GM18867 (cell line): ENCODE data around the gene ZCCHC10.

Experiments used
- ATAC-seq: cut with Tn5 transposase; IDR thresholded peaks from one replicate; pipeline ENCODE4 v1.9.1; 2021; ENCODE audit warnings: mild to moderate bottlenecking, moderate library complexity; ENCODE audit not compliant: unreplicated experiment

Gene ZCCHC10

DNA sequence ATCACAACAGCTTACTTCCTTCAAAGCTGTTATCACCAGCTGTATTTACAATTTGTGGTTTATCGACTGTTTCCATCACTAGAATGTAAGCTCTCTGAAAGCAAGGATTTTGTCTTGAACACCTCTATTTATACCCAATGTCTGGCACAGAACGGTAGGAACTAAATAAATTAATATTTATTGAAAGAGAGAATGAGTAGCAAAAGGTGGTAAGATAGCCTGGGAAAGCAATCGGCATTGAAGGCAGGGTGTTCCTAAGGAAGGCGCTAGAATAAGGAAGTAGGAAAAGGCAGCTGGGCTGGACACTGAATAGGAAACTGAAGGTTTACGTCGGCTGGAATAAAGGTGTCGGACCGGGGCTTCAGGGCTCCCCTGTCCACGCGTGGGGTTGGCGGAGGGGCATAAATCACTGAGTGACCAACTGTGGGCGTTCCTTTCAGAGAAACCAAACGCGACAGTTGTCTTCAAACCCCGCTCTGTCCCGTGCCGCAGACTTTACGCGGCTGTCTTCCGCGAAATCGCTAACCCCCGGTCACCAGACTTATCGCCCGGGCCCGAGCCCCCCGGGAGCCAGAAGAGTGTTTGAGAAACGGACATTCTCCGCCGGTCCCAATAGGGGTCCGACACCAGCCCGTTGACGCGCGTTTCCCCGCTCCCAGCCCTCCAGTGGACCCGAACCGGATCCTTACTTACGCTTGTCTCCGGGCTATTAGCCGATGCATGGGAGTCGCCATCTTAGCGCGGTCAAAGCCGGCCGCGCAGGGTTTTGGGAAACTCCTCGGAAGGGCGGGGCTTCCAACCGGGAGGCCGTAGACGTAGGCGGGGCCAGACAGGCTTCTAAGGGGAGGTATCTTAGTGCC is at the start of gene ZCCHC10:
Gene ZCCHC10, minus strand, starts transcription at position 746 of the 860 bp plus-strand sequence. Its CDS starts 12 bp downstream, at position 734.
- ATAC-seq: peak; percentile 97

DNA sequence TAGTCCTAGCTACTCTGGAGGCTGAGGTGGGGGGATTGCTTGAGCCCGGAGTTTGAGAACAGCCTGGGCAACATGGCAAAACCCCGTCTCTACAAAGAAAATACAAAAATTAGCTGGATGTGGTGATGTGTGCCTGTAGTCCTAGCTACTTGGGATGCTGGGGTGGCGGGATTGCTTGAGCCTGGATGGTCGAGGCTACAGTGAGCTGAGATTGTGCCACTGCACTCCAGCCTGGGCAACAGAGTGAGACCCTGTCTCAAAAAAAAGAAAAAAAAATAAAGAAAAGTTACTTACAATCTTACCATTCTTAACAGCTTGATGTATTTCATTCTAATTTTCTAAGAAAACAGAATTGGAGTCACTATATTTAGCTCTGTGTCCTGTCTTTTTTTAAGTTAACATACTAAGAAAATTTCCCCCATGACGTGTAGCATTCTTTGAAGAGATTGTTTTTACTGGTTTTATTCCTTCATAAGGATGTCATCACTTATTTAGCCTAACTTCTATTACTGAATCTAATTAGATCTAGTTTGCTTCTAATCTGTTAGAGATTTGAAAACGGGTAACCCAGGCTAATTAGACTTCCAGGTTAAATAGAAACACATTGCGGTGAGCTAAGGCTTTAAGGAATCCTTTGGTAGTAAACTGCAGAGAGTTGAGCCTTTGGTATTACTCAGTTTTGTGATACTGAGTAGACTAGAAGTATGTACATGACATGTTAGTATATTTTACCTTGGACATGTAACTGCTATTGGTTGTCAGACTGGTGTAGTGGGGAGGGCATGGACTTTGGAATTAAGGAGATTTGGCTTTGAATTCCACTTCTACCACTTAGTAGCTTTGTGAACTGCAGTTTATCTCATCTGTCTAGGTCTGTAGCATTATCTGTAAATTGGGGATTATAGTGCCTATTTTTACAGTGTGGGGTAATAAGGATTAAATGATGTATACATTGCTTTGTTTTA is 49.5 kb upstream of the ZCCHC10 start:
- no peak for ATAC-seq

DNA sequence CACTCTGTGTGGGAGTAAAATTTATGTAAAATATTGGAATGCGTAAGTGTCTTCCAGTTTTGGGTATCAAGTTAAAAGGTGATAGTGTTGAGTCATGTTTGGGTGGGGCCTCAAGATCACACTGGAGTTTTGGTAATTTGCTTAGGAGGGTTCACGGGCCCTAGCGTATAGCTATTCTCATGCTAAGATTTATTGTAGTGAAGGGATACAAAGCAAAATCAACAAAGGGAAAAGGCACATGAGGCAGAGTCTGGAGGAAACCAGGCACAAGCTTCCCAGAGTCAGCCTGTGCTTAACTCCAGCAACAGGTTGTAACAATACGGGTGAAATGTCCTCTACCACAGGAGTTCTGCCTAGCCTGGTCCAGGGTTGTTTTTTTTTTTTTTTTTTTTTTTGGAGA is 45.7 kb upstream of the ZCCHC10 start:
- ATAC-seq: no peak

DNA sequence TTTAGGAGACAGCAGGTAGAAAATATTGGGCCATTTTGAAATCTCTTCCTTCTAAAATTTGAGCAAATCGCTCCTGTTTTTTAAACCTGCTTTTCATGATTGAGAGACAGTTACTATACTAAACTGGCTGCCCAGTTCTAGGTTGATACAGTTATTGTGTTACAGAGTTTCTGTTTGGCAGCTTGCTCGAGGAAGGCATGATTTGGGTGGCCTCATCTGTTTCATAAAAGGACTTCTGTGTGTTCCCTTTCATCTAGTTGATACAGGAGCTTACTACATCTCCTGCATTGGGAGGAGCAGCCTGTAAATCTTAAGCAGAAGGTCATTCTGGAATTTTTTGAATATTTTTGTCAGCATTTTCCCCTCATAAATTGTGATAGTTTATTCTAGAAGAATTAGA is 39.7 kb upstream of the ZCCHC10 start:
- no peak for ATAC-seq

DNA sequence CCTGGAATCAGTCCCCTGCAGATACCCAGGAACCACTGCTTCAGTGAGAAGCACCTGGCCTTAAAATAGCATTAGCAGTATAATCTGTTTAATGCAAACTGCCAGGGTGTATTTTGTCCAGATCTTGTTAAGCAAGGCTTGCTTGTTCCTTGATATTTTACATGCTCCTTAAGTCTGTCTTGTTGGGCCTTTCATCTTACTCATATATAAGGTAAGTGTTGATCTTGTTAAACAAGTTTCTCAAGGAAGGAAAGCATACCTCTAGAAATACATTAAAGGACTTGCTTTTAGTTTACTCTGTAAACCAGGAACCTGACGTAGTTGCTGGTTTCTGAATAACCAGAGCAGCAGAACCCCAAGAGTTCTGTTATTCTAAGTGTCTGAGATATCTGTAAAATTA is 39.1 kb upstream of the ZCCHC10 start:
- no peak for ATAC-seq

DNA sequence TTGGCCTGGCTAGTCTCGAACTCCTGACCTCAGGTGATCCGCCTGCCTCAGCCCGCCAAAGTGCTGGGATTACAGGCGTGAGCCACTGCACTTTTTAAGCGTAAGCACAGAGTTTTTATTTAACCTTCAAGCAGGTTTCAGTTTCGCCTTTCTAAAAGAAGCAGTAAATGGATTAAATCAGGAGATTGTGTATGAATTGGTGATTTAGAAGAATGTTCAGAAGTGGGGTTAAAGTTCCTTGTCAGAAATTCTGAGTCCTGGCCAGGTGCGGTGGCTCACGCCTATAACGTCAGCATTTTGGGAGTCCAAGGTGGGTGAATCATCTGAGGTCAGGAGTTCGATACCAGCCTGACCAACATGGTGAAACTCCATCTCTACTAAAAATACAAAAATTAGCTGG is 37.6 kb upstream of the ZCCHC10 start:
- no peak for ATAC-seq

DNA sequence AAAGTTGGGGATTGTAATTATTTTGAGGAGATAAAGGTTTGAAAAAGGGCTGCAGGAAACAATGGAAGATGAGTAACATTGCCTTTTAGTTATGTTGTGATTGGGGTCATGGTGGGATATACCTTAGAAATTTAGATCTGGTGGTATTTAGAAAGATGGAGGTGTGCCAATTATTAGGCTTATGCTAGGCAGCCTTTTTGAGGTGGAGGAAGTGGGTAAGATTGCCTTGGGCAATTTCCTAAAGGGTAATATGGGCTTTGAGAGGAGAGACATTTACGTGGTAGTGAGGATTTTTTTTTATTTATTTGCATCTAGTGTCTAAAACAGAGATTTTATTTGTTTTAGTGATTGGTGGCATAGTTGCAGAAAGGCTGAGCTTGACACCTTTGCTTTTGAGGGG is 35.9 kb upstream of the ZCCHC10 start:
- ATAC-seq: no peak

DNA sequence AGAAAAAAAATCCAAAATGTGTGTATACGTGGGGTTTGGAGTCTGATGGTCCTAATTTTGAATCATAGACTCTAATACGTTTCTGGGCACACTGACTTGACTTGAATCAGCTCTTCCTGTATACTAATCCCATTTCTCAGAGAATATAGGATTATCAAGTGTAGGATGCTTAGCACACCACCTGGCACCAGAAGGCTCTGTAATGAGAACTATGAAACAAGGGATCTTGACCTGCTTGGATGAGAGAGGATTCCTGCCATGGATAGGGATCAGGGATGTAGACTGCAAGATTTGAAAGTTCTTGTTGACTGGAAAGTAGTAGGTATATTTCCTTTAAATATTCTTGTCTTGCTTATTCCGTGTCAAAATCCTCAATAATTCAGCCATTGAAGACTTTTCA is 33.3 kb upstream of the ZCCHC10 start:
- no peak for ATAC-seq

DNA sequence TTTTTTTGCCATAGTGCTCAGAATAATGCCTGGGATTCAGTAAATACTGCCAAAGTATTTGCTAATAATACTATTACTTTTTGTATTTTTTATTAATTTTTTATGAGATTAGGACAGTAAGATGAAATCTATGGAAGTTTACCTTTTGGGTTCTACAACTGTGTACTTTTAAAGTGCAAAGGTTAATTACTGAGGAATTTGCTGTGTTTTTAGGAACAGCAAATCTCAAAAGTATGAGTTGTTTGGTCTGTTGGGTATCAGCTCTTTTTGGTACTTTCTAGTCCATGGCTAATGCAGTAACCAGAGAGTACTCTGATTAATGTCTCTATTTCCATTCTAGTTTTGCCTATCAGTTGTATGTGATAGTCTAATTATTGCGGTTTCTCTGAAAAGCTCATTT is 30.5 kb upstream of the ZCCHC10 start:
- ATAC-seq: no peak

DNA sequence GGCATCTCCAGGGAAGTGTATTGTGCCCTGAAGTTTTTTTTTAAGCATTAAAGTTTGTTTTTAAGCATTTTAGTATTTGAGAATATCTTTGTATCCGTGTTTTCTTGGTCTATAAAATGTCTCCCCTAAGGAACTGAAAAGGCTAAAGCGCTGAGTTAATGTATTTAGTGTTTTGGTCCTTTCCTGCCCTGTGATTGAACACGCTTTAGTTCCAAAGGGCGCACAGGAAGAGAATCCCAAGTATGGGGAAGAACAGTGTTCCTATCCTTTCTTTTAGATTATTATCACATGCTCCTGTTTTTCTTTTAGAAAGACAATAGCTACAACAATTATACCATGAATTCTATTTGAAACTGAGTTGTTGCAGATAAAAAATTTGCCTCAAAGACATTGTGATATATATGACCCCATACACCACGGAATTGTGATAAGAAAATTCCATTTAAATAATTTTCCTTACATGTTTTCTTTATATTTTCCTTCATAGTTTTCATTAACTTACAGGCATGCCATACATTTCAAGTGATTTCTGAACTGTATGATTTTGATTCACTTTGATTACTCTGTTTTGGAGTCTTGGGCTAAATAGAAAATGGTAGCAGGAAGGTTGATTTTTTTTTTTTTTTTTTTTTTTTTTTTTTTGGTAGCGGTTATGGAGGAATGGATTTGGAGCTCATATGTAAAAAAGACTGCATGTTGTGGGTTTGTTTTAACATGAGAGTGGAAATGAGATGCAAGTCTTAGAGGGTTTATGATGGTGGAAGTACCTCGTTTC is 28.5 kb upstream of the ZCCHC10 start:
- no peak for ATAC-seq

DNA sequence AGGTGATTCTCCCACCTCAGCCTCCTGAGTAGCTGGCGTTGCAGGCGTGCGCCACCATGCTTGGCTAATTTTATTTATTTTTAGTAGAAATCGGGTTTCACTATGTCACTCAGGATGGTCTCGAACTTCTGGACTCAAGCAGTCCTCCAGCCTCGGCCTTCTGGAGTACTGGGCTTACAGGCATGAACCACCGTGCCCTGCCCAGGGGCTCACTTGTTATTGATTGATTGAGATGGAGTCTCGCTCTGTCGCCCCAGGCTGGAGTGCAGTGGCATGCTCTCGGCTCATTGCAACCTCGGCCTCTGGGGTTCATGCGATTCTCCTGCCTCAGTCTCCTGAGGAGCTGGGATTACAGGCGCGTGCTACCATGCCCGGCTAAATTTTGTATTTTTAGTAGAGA is 27.1 kb upstream of the ZCCHC10 start:
- no peak for ATAC-seq

DNA sequence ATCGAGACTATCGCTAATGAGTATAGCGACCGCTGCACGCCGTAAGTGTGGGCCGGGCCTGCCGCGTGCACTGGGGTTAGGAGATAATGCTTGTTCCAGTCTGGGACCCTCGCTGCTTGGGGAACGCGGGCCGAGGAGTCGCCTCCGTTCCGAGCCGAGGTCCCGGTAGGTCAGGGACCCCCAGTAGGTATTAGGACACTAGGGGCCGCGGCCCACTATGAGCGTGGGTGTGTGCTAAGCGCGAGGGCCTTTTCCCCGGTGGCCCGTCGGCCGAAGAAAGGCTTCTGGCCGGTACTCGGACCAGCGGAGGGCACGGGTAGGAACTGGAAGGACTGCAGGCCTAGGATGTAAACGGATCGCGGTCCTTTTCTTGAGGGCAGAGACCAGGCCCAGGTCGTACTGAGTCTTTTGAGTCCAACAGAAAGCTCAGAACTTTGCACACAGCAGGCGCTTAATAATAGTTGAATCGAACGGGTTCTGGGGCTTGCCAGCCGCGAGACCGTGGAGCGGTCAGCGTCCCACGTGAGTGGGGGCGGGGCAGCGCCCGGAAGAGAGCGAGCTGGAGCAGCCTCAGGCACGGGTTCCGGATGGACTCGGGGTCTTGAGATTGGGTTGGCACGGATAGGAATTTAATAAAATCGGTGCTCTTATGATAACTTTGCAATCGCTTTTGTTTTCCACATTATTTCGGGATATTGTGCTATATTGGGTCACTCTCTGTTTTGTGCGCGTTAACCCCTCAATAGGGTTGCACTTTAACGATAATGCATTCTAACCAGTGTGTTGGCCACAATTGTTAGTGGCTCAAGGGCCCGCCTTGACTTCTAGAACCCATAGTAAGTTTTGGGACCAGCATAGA is 26.2 kb upstream of the ZCCHC10 start:
- peak; percentile 29 for ATAC-seq

DNA sequence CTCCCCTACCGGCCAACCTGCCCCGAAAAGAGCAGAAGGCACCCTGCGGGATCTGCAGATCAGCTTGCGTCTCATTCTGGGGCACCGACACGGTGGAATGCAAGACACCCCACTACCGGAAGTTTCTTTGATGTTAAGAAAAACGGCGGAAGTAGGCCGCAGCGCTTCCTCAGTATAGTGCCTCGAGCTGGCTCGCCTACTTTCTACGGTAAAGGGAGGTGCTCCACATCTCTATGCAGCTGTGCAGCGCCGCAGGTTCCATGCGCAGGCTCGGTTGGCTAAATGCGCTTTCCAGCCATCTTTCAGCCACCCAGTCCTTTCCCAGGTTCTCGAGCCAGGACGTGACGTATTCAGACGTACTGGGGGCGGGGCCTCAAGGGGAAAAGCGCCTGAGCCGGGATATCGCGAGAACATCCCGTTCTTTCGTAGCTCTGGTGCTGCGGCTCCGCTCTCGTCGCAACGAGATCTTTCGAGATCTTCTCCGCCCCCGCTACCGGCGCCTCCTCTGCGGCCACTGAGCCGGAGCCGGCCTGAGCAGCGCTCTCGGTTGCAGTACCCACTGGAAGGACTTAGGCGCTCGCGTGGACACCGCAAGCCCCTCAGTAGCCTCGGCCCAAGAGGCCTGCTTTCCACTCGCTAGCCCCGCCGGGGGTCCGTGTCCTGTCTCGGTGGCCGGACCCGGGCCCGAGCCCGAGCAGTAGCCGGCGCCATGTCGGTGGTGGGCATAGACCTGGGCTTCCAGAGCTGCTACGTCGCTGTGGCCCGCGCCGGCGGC is 25.4 kb upstream of the ZCCHC10 start, which contains the start of gene HSPA4:
Gene HSPA4, plus strand, starts transcription at position 472 of the 775 bp plus-strand sequence. Its CDS starts 238 bp downstream, at position 710.
- peak; percentile 87 for ATAC-seq

DNA sequence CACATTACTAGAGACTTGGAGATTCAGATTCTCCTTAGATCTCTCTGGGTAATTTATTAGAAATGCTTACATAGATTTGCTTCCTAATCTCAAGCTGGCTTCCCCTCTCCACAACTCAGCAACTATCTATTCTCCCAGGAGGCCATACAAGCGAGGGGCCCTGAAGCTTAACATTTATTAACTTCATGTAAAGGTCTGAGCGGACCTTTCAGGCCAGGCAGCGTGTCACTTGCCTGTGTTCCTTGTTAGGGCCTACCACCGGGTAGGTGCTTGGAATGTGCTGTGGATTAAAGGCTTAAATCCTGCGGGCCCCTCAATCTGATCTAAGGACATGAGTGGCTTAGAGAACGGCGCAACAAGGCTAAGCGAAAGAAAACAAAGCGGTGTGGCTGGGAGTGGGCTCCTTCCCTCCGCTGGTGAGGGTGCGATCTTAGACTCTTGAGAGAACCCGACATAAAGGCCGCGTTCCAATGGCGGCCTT is 24.8 kb upstream of the ZCCHC10 start:
- no peak for ATAC-seq

DNA sequence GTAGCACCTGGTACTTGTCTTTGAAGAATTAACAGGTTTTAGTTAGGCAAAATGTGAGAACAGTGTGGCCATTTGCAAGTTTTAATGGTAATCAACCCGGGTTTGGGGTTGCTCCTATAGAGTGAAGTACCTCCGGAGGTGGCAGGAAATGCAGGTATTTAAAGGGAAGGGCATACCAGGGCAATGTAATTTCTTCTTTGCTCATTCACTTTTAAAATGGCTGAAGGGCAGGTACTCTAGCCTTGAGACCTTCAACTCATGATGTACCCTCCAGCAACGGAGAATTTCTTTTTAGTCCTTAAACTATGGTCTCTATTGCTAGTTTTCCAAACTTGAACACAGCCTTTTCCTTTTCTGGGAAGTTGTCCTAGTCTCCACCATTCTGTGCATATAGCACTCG is 24.2 kb upstream of the ZCCHC10 start:
- no peak for ATAC-seq

DNA sequence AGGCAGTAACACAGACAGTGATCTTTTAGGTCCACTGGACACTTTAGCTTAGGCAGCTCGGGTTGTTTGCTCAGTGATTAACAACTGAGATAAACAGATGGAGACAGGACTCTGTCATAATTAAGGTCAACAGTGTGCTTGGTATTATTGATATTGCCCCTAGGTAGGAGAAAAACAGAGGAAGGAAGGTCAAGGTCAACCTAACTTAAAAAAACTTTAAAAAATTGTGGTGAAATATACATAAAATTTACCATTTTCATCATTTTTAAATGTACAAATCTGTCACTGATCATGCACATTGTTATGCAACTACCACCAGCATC is 23.3 kb upstream of the ZCCHC10 start:
- ATAC-seq: no peak

DNA sequence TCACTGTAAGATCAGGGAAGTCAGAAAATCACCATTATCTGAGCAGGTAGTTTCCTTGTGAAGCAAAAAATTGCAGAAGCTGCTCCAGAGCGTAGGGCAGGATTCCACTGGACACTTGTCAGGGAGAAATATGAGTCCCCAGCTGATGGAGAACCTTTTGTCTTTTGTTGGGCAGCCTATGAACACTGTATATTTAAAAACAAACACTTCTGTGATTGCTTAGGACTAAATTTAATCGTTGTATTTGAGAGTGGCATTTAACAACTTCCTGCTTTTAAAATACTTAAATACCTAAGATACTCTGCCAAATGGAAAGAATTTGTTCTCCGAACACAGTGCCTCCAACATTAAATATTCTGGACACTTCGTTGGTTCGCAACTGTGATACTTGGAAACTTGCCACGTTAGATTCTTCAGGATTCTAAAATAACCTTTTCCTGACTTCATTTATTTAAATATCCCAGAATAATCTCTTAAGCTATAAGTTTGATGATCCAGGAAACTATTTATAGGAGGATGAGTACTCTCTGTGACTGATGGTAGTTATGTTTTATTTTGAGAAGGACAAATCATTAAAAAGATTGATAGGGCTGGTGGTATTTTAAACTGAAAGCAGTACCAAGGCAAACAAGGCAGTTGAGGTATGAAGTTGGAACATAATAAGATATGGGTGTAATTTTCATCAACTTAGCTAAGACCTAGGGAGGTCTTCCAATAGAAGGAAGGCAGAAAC is 22.8 kb upstream of the ZCCHC10 start:
- no peak for ATAC-seq

DNA sequence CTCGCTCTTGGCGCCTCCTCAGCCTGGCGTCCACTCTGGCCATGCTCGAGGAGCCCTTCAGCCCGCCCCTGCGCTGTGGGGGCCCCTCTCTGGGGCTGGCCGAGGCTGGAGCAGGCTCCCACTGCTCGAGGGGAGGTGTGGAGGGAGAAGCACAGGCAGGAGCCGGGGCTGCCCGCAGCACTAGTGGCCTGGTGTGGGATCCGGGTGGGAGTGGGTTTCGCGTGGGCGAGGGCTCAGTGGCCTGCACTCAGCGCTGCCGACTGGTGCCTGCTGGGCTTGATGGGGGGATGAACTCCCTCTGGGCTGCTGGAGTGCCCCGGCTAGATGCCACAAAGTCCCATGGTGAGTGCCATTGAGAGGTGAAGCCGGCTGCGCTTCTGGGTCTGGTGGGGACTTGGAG is 21.1 kb upstream of the ZCCHC10 start:
- ATAC-seq: no peak
